Keratinocyte (primary cell): ENCODE data around the gene SYNE1.

ENCODE experiments used
- CTCF ChIP-seq, 3 experiments: IDR thresholded peaks in 1 of 3; conservative IDR thresholded peaks in 1 of 3; optimal IDR thresholded peaks in 1 of 3; 2 replicates in 2 of 3; 3 replicates in 1 of 3; pipeline versions ENCODE3 to v1.5.1; 2011; ENCODE audit warnings: low read length in 3 of 3, mild to moderate bottlenecking in 3 of 3, moderate library complexity in 2 of 3, control low read depth in 1 of 3, inconsistent platforms in 1 of 3; ENCODE audit not compliant: insufficient read depth in 2 of 3; ENCODE audit errors: extremely low read depth in 1 of 3
- EZH2 ChIP-seq: IDR thresholded peaks from one replicate; pipeline ENCODE4 v1.6.1; 2012; ENCODE audit warnings: inconsistent platforms, mild to moderate bottlenecking, low read length, moderate library complexity

- TF ChIP-seq EZH2 (no peak), CTCF (optimal IDR thresholded peaks at IDR 0.05 in 1 of 3, IDR thresholded peaks at IDR 0.05 in 1 of 3, conservative IDR thresholded peaks at IDR 0.05 in 1 of 3; ENCODE audit: extremely low read depth in 1 of 3, insufficient read depth in 2 of 3, low read length in 3 of 3) (no peak)
Observed at GRCh38 chr6:152625213-152625612, 11.9 kb downstream of the SYNE1 start.
